ENCODE data around the gene VEZF1.

The VEZF1 gene

GRCh38 chr17:57940653-57941329 is 47.3 kb downstream of the VEZF1 start:
- H3K27me3 ChIP-seq (ENCODE audit: insufficient read depth, poor library complexity, severe bottlenecking): no peaks in the 10 kb centered on the region
- DNase-seq (ENCODE audit: low read depth in 1 of 2, low spot score in 1 of 2): no peak
- H3K27ac ChIP-seq (replicated peaks): no peak overlapping the region
- H3K4me3 ChIP-seq (replicated peaks; ENCODE audit: insufficient read depth, low read length): no peak overlapping the region
- TF ChIP-seq CTCF (IDR thresholded peaks at IDR 0.05; ENCODE audit: insufficient read depth, low read length) (no peak), SPI1 (IDR thresholded peaks at IDR 0.05; ENCODE audit: borderline replicate concordance, low read depth) (no peak), GABPA (IDR thresholded peaks at IDR 0.05; ENCODE audit: low read depth) (no peak), POLR2AphosphoS5 (IDR thresholded peaks at IDR 0.05; ENCODE audit: low read depth) (no peak), REST (IDR thresholded peaks at IDR 0.05; ENCODE audit: insufficient replicate concordance, low read depth) (no peak)

- Histone ChIP-seq H3K27me3 (ENCODE audit: insufficient read depth, poor library complexity, severe bottlenecking) (no peaks in the 10 kb centered on the region), H3K4me3 (replicated peaks; ENCODE audit: insufficient read depth, low read length) (no peak overlapping the region), H3K27ac (replicated peaks) (no peak overlapping the region)
- DNase-seq (ENCODE audit: low read depth in 1 of 2, low spot score in 1 of 2): no peak
- no peak for TF ChIP-seq GABPA (IDR thresholded peaks at IDR 0.05; ENCODE audit: low read depth)
- no peak for TF ChIP-seq CTCF (IDR thresholded peaks at IDR 0.05; ENCODE audit: insufficient read depth, low read length)
- no peak for TF ChIP-seq REST (IDR thresholded peaks at IDR 0.05; ENCODE audit: insufficient replicate concordance, low read depth)
- TF ChIP-seq POLR2AphosphoS5 (IDR thresholded peaks at IDR 0.05; ENCODE audit: low read depth): no peak
- TF ChIP-seq SPI1 (IDR thresholded peaks at IDR 0.05; ENCODE audit: borderline replicate concordance, low read depth): no peak
These were observed 47.8 kb downstream of the VEZF1 start for GRCh38 chr17:57940231-57940630.

GRCh38 chr17:57939797-57940196 is 48.3 kb downstream of the VEZF1 start:
- DNase-seq (ENCODE audit: low read depth in 1 of 2, low spot score in 1 of 2): peak; percentile 73 to 90
- H3K4me3 ChIP-seq (replicated peaks; ENCODE audit: insufficient read depth, low read length): no peak overlapping the region
- H3K27ac ChIP-seq (replicated peaks): no peak overlapping the region; the same call in 1 of the 2 replicates

More at GRCh38 chr17:57939797-57940196, 48.3 kb downstream of the VEZF1 start:
- TF ChIP-seq CTCF (IDR thresholded peaks at IDR 0.05; ENCODE audit: insufficient read depth, low read length): no peak
- TF ChIP-seq POLR2AphosphoS5 (IDR thresholded peaks at IDR 0.05; ENCODE audit: low read depth): peak; percentile 99
- TF ChIP-seq REST (IDR thresholded peaks at IDR 0.05; ENCODE audit: insufficient replicate concordance, low read depth): no peak
- peak; percentile 37; the same call in 1 of the 2 replicates for TF ChIP-seq GABPA (IDR thresholded peaks at IDR 0.05; ENCODE audit: low read depth)
- peak; percentile 99 for TF ChIP-seq SPI1 (IDR thresholded peaks at IDR 0.05; ENCODE audit: borderline replicate concordance, low read depth)
- no peaks in the 10 kb centered on the region for H3K27me3 ChIP-seq (ENCODE audit: insufficient read depth, poor library complexity, severe bottlenecking)
